Activated CD4-positive, alpha-beta T cell treated with anti-CD3 and anti-CD28 coated beads, Interleukin-10, Interleukin-2, amounts not matched to agents 100 ng/mL and 50 ng/mL, durations not matched to agents 16 hours and 8 hours (primary cell): Measurements from ENCODE around the gene BTAF1.

Source experiments
- DNase-seq: peaks from one replicate; pipeline ENCODE4 v3.0.0-alpha.2; 2020

BTAF1 gene

GRCh38 chr10:91908337-91909116 is 15.0 kb upstream of the BTAF1 start:
- peak; percentile 86 for DNase-seq

GRCh38 chr10:91909117-91909677 is 14.4 kb upstream of the BTAF1 start, which contains the start of gene FGFBP3:
Gene FGFBP3 (minus strand): TSS chr10:91909486. CDS start chr10:91908969, 517 bp downstream.
- peak; percentile 58 for DNase-seq

- DNase-seq: no peak
Measured at GRCh38 chr10:91910467-91910866, 13.1 kb upstream of the BTAF1 start.

GRCh38 chr10:91919651-91920050 is 3.9 kb upstream of the BTAF1 start:
- no peak for DNase-seq

- no peak for DNase-seq
Measured at GRCh38 chr10:91924212-91925021, 847 bp downstream of the BTAF1 start.

- DNase-seq: no peak
Measured at GRCh38 chr10:91925022-91925320, 1.4 kb downstream of the BTAF1 start.

GRCh38 chr10:91930939-91931338 is 7.4 kb downstream of the BTAF1 start:
- DNase-seq: no peak

GRCh38 chr10:91931526-91932190 is 8.1 kb downstream of the BTAF1 start:
- DNase-seq: no peak

- no peak for DNase-seq
Measured at GRCh38 chr10:91932737-91933136, 9.2 kb downstream of the BTAF1 start.

GRCh38 chr10:91935886-91936285 is 12.3 kb downstream of the BTAF1 start:
- DNase-seq: no peak

GRCh38 chr10:91939653-91940052 is 16.1 kb downstream of the BTAF1 start:
- no peak for DNase-seq

GRCh38 chr10:91941426-91941825 is 17.9 kb downstream of the BTAF1 start:
- no peak for DNase-seq

- DNase-seq: peak; percentile 92
Measured at GRCh38 chr10:91944880-91945630, 21.5 kb downstream of the BTAF1 start.

- DNase-seq: no peak
Measured at GRCh38 chr10:91953600-91954160, 30.1 kb downstream of the BTAF1 start.

- DNase-seq: no peak
Measured at GRCh38 chr10:91955114-91955513, 31.5 kb downstream of the BTAF1 start.

GRCh38 chr10:91957091-91957490 is 33.5 kb downstream of the BTAF1 start:
- DNase-seq: no peak

GRCh38 chr10:91969297-91969696 is 45.7 kb downstream of the BTAF1 start:
- DNase-seq: no peak

GRCh38 chr10:91974960-91975359 is 51.4 kb downstream of the BTAF1 start:
- peak; percentile 58 for DNase-seq

- DNase-seq: peak; percentile 21
Measured at GRCh38 chr10:91975438-91975837, 51.9 kb downstream of the BTAF1 start.

GRCh38 chr10:91976317-91977051 is 52.9 kb downstream of the BTAF1 start:
- no peak for DNase-seq

GRCh38 chr10:91977491-91977890 is 53.9 kb downstream of the BTAF1 start:
- no peak for DNase-seq

- no peak for DNase-seq
Measured at GRCh38 chr10:91978585-91978984, 55.0 kb downstream of the BTAF1 start.
